GM10266 (cell line): Measurements from ENCODE around the gene SPAG16.
"Not testable (repeated sequence)": the region's sequence is repeated elsewhere in the genome, so short reads cannot be mapped to it uniquely, and the experiment has no call there.

Experiments
- DNase-seq: peaks from one replicate; pipeline ENCODE4 v3.0.0; 2012; ENCODE audit errors: extremely low spot score
- TF ChIP-seq, protein P1 (sequence below): IDR thresholded peaks from 2 replicates; pipeline ENCODE4 v1.5.1; 2012; ENCODE audit warnings: mild to moderate bottlenecking, low read depth; ENCODE audit not compliant: control insufficient read depth, insufficient read depth; ENCODE audit errors: missing control alignments

Gene SPAG16

DNA sequence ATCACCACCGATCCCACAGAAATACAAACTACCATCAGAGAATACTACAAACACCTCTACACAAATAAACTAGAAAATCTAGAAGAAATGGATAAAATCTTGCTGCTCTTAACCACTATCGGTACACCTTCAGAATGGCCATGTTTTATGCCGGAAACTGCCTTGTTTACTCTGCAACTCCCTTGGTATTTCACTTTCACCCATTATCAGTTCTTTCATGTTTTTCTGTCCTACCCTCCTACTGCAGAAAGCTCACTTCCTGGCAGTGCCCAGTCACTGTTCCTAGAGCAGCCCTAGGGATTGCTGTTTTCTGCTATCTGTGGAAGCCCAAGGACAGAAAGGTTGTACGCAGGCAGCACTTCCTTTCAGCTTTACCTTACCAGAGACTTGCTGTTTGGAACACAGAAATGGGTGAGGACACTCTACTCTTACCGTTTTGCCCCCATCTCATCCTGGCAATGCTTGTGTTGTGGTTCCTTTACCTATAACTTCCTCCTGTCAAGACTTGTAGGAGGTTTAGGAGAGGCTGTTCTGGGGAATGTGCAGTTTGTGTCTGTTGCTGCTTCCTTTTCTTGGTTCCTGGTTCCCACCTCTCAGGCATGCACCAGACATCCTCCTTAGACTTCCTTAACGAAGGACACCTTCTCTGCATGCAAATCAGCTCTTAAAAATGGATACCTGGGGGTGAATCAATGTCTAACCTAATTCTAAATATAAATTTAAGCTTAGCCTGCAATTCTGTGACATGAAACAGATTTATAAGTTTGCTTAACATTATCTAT lies 394.4 kb downstream of the SPAG16 start:
- no peak for DNase-seq
- TF ChIP-seq, protein P1, sequence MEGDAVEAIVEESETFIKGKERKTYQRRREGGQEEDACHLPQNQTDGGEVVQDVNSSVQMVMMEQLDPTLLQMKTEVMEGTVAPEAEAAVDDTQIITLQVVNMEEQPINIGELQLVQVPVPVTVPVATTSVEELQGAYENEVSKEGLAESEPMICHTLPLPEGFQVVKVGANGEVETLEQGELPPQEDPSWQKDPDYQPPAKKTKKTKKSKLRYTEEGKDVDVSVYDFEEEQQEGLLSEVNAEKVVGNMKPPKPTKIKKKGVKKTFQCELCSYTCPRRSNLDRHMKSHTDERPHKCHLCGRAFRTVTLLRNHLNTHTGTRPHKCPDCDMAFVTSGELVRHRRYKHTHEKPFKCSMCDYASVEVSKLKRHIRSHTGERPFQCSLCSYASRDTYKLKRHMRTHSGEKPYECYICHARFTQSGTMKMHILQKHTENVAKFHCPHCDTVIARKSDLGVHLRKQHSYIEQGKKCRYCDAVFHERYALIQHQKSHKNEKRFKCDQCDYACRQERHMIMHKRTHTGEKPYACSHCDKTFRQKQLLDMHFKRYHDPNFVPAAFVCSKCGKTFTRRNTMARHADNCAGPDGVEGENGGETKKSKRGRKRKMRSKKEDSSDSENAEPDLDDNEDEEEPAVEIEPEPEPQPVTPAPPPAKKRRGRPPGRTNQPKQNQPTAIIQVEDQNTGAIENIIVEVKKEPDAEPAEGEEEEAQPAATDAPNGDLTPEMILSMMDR = no peak

DNA sequence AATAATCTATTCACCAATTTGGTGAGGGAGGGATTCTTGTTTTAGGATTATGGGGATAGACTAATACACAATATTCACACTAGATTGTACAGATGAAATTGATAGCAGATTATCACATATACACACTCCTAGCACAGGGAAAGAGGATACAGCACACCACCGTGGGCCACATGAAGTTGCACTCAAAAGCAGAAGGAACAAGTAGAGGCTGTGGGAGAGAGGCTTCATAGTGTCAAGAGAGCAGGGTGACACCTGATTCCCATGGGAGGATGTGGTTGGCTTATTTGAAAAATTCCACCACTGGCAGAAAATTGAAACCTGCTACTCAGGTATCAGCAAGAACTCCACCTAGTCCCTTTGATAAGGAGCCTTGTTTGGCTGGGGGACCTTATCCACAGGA lies 395.6 kb downstream of the SPAG16 start:
- TF ChIP-seq, protein P1 = no peak
- DNase-seq = no peak

DNA sequence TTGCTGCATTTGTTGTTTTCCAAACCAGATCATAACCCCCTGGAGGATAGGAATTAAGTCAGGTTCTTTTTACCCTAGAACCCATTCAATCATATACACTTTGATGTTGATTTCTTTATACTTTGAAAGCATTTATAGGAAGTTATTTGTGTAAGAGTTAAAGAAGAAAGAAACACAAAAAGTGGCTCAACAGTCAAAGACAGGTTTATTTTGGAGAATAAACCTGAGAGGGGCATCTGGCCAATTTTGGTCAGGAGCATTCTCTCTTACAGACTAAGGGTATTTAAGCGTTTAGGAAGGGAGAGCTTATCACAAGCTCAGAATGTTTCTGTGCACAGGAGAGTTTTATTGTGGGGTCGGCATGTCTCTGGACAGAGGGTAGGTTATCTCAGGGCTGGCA lies 398.0 kb downstream of the SPAG16 start:
- TF ChIP-seq, protein P1 = no peak
- DNase-seq = no peak

DNA sequence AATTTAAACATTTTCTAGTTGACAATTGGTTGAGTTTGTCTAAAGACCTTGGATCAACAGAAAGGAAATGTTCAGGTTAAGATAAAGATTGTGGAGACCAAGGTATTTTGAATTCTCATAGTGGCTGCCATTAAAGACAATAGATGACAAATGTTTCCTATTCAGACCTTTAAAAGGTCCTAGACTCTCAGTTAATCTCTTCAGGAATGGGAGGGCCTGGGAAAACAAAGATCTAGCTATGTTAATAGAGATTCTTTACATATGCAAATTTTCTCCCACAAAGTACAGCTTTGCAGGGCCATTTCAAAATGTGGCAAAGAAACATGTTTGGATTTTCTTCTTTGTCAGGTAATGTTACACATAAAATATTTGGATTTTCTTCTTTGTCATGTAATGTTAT lies 403.9 kb downstream of the SPAG16 start:
- TF ChIP-seq, protein P1 = no peak
- DNase-seq = no peak

DNA sequence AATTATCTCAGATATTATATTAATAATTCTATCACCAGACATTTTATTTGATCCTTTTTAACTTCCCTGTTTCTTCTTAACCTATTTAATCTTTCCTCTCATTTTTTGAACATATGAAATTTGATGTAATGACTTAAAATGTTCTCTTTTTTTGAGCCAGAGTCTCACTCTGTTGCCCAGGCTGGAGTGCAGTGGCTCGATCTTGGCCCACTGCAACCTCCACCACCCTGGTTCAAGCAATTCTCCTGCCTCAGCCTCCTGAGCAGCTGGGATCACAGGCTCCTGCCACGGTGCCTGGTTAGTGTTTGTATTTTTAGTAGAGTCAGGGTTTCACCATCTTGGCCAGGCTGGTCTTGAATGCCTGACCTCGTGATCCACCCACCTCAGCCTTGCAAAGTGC lies 404.6 kb downstream of the SPAG16 start:
- not testable (repeated sequence) for DNase-seq

DNA sequence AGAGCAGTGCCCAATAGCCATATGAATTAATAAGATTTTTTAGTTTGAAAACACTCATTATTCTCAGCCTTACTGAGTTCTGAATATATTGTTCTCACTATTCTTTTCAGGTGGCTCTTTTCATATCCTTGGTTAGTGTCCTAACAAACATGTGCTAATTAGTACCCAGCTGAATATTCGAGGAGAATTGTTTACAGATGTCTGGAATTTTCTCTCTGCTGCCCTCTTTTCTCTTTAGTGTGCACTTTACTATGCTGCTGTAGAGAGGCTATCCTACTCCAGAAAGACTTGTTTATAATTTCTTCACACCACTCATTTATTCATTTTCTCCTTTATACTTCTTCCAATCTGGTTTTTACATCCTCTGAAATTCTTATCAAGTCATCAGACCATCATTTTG lies 405.3 kb downstream of the SPAG16 start:
- TF ChIP-seq, protein P1 = no peak
- DNase-seq = no peak

DNA sequence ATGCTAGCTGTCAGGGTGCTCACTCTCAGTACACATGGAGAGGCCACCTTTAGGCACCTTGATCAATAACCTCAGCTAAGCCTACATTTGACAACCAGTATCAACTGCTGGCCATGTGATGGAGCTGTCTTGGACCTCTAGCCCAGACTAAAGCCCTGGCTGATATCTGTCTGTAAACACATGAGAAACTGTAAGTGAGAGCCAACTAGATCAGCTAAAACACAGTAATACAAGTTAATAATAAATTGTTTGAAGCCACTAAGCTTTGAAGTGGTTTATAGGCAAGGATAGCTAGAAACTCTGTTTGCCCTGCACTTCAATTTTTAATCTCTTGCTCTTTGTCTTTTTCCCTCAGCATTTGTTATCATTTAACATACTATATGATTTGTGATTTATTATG lies 407.1 kb downstream of the SPAG16 start:
- DNase-seq = no peak
- TF ChIP-seq, protein P1 = no peak

DNA sequence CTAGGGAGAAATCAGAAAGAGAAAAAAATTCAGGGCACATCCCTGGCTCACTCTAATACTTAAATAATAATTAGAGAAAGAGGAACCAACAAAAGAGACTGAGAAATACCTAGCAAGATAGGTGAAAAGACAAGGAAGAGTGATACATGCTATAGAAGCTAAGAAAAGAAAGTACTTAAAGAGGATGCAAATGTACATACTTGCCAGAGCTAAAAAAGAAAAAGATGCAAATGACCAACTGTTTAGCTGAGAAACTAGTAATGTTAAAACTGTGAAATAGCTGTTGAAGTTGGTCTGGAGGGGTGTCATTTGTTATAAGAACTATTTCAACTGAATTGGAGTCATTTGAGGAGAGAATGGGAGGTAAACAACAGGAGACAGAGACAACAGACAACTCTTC lies 412.2 kb downstream of the SPAG16 start:
- TF ChIP-seq, protein P1 = no peak
- DNase-seq = no peak

DNA sequence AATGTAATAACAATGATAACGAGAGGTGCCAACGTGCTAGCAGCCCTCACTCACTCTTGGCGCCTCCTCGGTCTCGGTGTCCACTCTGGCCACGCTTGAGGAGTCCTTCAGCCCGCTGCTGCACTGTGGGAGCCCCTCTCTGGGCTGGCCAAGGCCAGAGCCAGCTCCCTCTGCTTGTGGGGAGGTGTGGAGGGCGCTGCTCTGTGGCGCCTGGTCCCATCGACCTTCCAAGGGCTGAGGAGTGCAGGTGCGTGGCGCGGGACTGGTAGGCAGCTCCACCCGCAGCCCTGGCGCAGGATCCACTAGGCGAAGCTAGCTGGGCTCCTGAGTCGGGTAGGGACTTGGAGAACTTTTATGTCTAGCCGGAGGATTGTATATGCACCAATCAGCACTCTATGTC lies 417.1 kb downstream of the SPAG16 start:
- DNase-seq = not testable (repeated sequence)
